Neural progenitor cell (in vitro differentiated cells): Measurements from ENCODE around the gene WNT9A. TPM values are rescaled to one million over a fixed set of nuclear protein-coding genes. Genes with fewer than 3 reads are reported as not detected.
"Not testable (repeated sequence)": the region's sequence is repeated elsewhere in the genome, so short reads cannot be mapped to it uniquely, and the experiment has no call there.

ENCODE experiments used
- DNase-seq: peaks from one replicate; pipeline ENCODE4 v3.0.0-alpha.2; 2016; ENCODE audit warnings: low spot score
- H2AFZ ChIP-seq: fragments of 200-600 bp; sonication (generic); replicated peaks from 2 replicates; pipeline ENCODE4 v1.6.1; 2016; ENCODE audit warnings: antibody characterized with exemption
- H3F3A ChIP-seq: fragments of 200-600 bp; sonication (generic); 2 replicates; pipeline ENCODE4 v1.6.1; 2016; ENCODE audit warnings: antibody characterized with exemption, low read depth
- H3K27ac ChIP-seq: fragments of 200-600 bp; sonication (generic); 2 replicates; pipeline ENCODE4 v1.5.1; 2016; ENCODE audit warnings: mild to moderate bottlenecking
- H3K27me3 ChIP-seq: fragments of 200-600 bp; sonication (generic); 2 replicates; pipeline ENCODE4 v1.6.1; 2016; ENCODE audit warnings: mild to moderate bottlenecking, moderate library complexity
- H3K36me3 ChIP-seq: fragments of 200-600 bp; sonication (generic); 2 replicates; pipeline ENCODE4 v1.5.1; 2016
- H3K4me1 ChIP-seq: fragments of 200-600 bp; sonication (generic); 2 replicates; pipeline ENCODE4 v1.6.1; 2016; ENCODE audit warnings: mixed run types
- H3K4me2 ChIP-seq: fragments of 200-600 bp; sonication (generic); 2 replicates; pipeline ENCODE4 v1.6.1; 2016
- H3K4me3 ChIP-seq: fragments of 200-600 bp; sonication (generic); 2 replicates; pipeline ENCODE4 v1.5.1; 2016
- H3K79me2 ChIP-seq: fragments of 200-600 bp; sonication (generic); 2 replicates; pipeline ENCODE4 v1.6.1; 2016; ENCODE audit warnings: low read depth
- H3K9ac ChIP-seq: fragments of 200-600 bp; sonication (generic); 2 replicates; pipeline ENCODE4 v1.6.1; 2016
- H3K9me3 ChIP-seq: fragments of 200-600 bp; sonication (generic); 2 replicates; pipeline ENCODE4 v1.5.1; 2016; ENCODE audit warnings: low read depth
- H4K20me1 ChIP-seq: fragments of 200-600 bp; sonication (generic); 2 replicates; pipeline ENCODE4 v1.6.1; 2016; ENCODE audit warnings: low read depth
- H3K27ac Mint-ChIP-seq: 3 replicates; pipeline ENCODE4 v1.8.0; 2021; ENCODE audit warnings: mixed read lengths
- H3K27me3 Mint-ChIP-seq: 2 replicates; pipeline ENCODE4 v1.8.0; 2022; ENCODE audit warnings: low read depth, mild to moderate bottlenecking, inconsistent platforms, moderate library complexity, mixed read lengths; ENCODE audit not compliant: insufficient read depth
- H3K36me3 Mint-ChIP-seq: 3 replicates; pipeline ENCODE4 v1.8.0; 2021; ENCODE audit warnings: mixed read lengths
- H3K4me1 Mint-ChIP-seq: 3 replicates; pipeline ENCODE4 v1.8.0; 2021; ENCODE audit warnings: mixed read lengths
- H3K4me3 Mint-ChIP-seq: 3 replicates; pipeline ENCODE4 v1.8.0; 2021; ENCODE audit warnings: mild to moderate bottlenecking, moderate library complexity, mixed read lengths
- H3K9me3 Mint-ChIP-seq: 3 replicates; pipeline ENCODE4 v1.8.0; 2020; ENCODE audit warnings: mixed read lengths
- CTCF ChIP-seq: fragments of 200-600 bp; sonication (generic); IDR thresholded peaks from 2 replicates; pipeline ENCODE4 v1.5.1; 2017; ENCODE audit warnings: antibody characterized with exemption, mild to moderate bottlenecking
- EZH2 ChIP-seq: fragments of 200-600 bp; sonication (generic); IDR thresholded peaks from 2 replicates; pipeline ENCODE4 v1.6.1; 2017; ENCODE audit warnings: antibody characterized with exemption, mild to moderate bottlenecking, moderate library complexity
- EZH2phosphoT487 ChIP-seq: fragments of 200-600 bp; sonication (generic); IDR thresholded peaks from 2 replicates; pipeline ENCODE4 v1.6.1; 2017; ENCODE audit warnings: antibody characterized with exemption
- total RNA-seq: library from RNA; depleted of rRNA; stranded (reverse); fragments of >200 nt; gene quantifications from 2 replicates; pipeline ENCODE4 v1.2.3, GENCODE V29; 2015; ENCODE audit warnings: low replicate concordance

WNT9A gene
- total RNA-seq, 1 donor from 2014 or later: 1.4 TPM

- H3K4me3 Mint-ChIP-seq: no peak overlapping the region
- H2AFZ ChIP-seq: no peak overlapping the region
- H3K27me3 Mint-ChIP-seq: peaks cover 8% of the 10 kb centered on the region
- TF ChIP-seq EZH2phosphoT487 (no peak), CTCF (no peak), EZH2 (no peak)
- no peak overlapping the region for H3K9ac ChIP-seq
- no peak overlapping the region for H3K27ac ChIP-seq
- H3K4me1 Mint-ChIP-seq: peaks cover 65% of the 10 kb centered on the region
- H3K36me3 ChIP-seq: no peaks in the 10 kb centered on the region
- H3K4me1 ChIP-seq: peaks cover 38% of the 10 kb centered on the region
- no peak overlapping the region for H3K4me2 ChIP-seq
- no peak overlapping the region for H3K27ac Mint-ChIP-seq
- no peaks in the 10 kb centered on the region for H4K20me1 ChIP-seq
- H3K9me3 ChIP-seq: no peaks in the 10 kb centered on the region
- no peak overlapping the region for H3K4me3 ChIP-seq
- H3K9me3 Mint-ChIP-seq: no peaks in the 10 kb centered on the region
- no peaks in the 10 kb centered on the region for H3K79me2 ChIP-seq
- H3F3A ChIP-seq: peaks cover 16% of the 10 kb centered on the region
- no peaks in the 10 kb centered on the region for H3K27me3 ChIP-seq
- no peak for DNase-seq
- no peaks in the 10 kb centered on the region for H3K36me3 Mint-ChIP-seq
Observed at GRCh38 chr1:227911376-227911775, 36.4 kb downstream of the WNT9A start.

- peaks cover 6% of the 10 kb centered on the region for H3K27me3 Mint-ChIP-seq
- Histone ChIP-seq H3K4me2 (no peak overlapping the region), H2AFZ (no peak overlapping the region), H4K20me1 (no peaks in the 10 kb centered on the region), H3K36me3 (no peaks in the 10 kb centered on the region), H3K4me1 (peaks cover 31% of the 10 kb centered on the region), H3K27ac (no peak overlapping the region), H3F3A (peaks cover 16% of the 10 kb centered on the region), H3K9me3 (no peaks in the 10 kb centered on the region), H3K27me3 (no peaks in the 10 kb centered on the region), H3K79me2 (no peaks in the 10 kb centered on the region), H3K9ac (no peak overlapping the region), H3K4me3 (no peak overlapping the region)
- no peak for TF ChIP-seq EZH2phosphoT487
- TF ChIP-seq EZH2: no peak
- TF ChIP-seq CTCF: no peak
- DNase-seq: no peak
- H3K27ac Mint-ChIP-seq: peak overlapping the region; percentile 91
- H3K9me3 Mint-ChIP-seq: no peaks in the 10 kb centered on the region
- peaks cover 59% of the 10 kb centered on the region for H3K4me1 Mint-ChIP-seq
- H3K36me3 Mint-ChIP-seq: no peaks in the 10 kb centered on the region
- no peak overlapping the region for H3K4me3 Mint-ChIP-seq
Observed at GRCh38 chr1:227910511-227911153, 37.1 kb downstream of the WNT9A start.

GRCh38 chr1:227909923-227910328 is 37.8 kb downstream of the WNT9A start:
- H3K27ac Mint-ChIP-seq: peak overlapping the region; percentile 42
- H3K36me3 Mint-ChIP-seq, H3K4me3 ChIP-seq, H3K4me2 ChIP-seq, DNase-seq, H3K9me3 ChIP-seq, H3K79me2 ChIP-seq, H3K27me3 ChIP-seq, H4K20me1 ChIP-seq, H3K36me3 ChIP-seq, H2AFZ ChIP-seq, H3K9ac ChIP-seq, H3K27me3 Mint-ChIP-seq, H3K27ac ChIP-seq, H3K4me3 Mint-ChIP-seq, H3K9me3 Mint-ChIP-seq: not testable (repeated sequence)
- peaks cover 16% of the 10 kb centered on the region for H3F3A ChIP-seq
- H3K4me1 Mint-ChIP-seq: peaks cover 57% of the 10 kb centered on the region
- H3K4me1 ChIP-seq: peaks cover 24% of the 10 kb centered on the region

GRCh38 chr1:227909188-227909587 is 38.5 kb downstream of the WNT9A start:
- no peak overlapping the region for H2AFZ ChIP-seq
- no peak overlapping the region for H3K9ac ChIP-seq
- no peaks in the 10 kb centered on the region for H4K20me1 ChIP-seq
- peaks cover 16% of the 10 kb centered on the region for H3K4me1 ChIP-seq
- H3K36me3 ChIP-seq: no peaks in the 10 kb centered on the region
- no peaks in the 10 kb centered on the region for H3K79me2 ChIP-seq
- Mint-ChIP-seq H3K27ac (peak overlapping the region; percentile 81), H3K4me3 (no peak overlapping the region), H3K4me1 (peaks cover 55% of the 10 kb centered on the region), H3K9me3 (no peaks in the 10 kb centered on the region), H3K27me3 (peaks cover 6% of the 10 kb centered on the region), H3K36me3 (no peaks in the 10 kb centered on the region)
- H3K27ac ChIP-seq: no peak overlapping the region
- H3K4me2 ChIP-seq: no peak overlapping the region
- TF ChIP-seq CTCF (no peak), EZH2phosphoT487 (no peak), EZH2 (no peak)
- H3K27me3 ChIP-seq: no peaks in the 10 kb centered on the region
- H3K9me3 ChIP-seq: no peaks in the 10 kb centered on the region
- DNase-seq: no peak
- H3F3A ChIP-seq: peaks cover 12% of the 10 kb centered on the region
- no peak overlapping the region for H3K4me3 ChIP-seq
